CD4-positive, alpha-beta memory T cell (primary cell): Measurements from ENCODE around the gene USP12. TPM values are rescaled to one million over a fixed set of nuclear protein-coding genes. Genes with fewer than 3 reads are reported as not detected.

Source experiments
- CTCF ChIA-PET: fragments of 350-600 bp; sonication (Branson Sonifier 250); formaldehyde crosslinking; loops from one replicate; lab custom pipeline; 2021; ENCODE audit warnings: inconsistent platforms; ENCODE audit not compliant: partially characterized antibody; lab: Charles Lee
- POLR2A ChIA-PET: fragments of 350-600 bp; sonication (Branson Sonifier 250); formaldehyde crosslinking; loops from one replicate; lab custom pipeline; 2021; ENCODE audit not compliant: partially characterized antibody; lab: Charles Lee
- DNase-seq, 5 donors: peaks; one replicate each; pipeline versions ENCODE4 v3.0.0 to v3.0.0-alpha.2; 2020 to 2022; ENCODE audit warnings: mixed read lengths in 1 of 5
- H3K27ac ChIP-seq: one replicate; pipeline ENCODE4 v1.7.0; 2013; ENCODE audit warnings: low read depth, low read length
- H3K27me3 ChIP-seq: 2 replicates; pipeline ENCODE4 v1.7.0; 2013; ENCODE audit warnings: mild to moderate bottlenecking, low read length, moderate library complexity; ENCODE audit not compliant: insufficient read depth
- H3K36me3 ChIP-seq: 2 replicates; pipeline ENCODE4 v1.7.0; 2013; ENCODE audit warnings: mild to moderate bottlenecking, low read length, moderate library complexity; ENCODE audit not compliant: insufficient read depth
- H3K4me1 ChIP-seq: 2 replicates; pipeline ENCODE4 v1.7.0; 2013; ENCODE audit warnings: mild to moderate bottlenecking, low read length, moderate library complexity; ENCODE audit not compliant: insufficient read depth
- H3K4me3 ChIP-seq, 2 donors: one replicate each; pipeline ENCODE4 v1.7.0; 2013; ENCODE audit warnings: low read length in 2 of 2, mild to moderate bottlenecking in 1 of 2
- H3K9me3 ChIP-seq, 2 donors: one replicate each; pipeline ENCODE4 v1.7.0; 2013; ENCODE audit warnings: low read length in 2 of 2, control low read depth in 1 of 2; ENCODE audit not compliant: control insufficient read depth in 1 of 2
- H3K27ac Mint-ChIP-seq, 7 donors: one replicate each; pipeline ENCODE4 v1.8.0; 2020 to 2021; ENCODE audit warnings: mixed read lengths in 7 of 7, mild to moderate bottlenecking in 6 of 7, inconsistent platforms in 3 of 7, moderate library complexity in 3 of 7
- H3K27me3 Mint-ChIP-seq, 2 donors: one replicate each; pipeline ENCODE4 v1.8.0; 2020 to 2021; ENCODE audit warnings: mixed read lengths in 2 of 2
- H3K36me3 Mint-ChIP-seq, 2 donors: one replicate each; pipeline ENCODE4 v1.8.0; 2020 to 2021; ENCODE audit warnings: mixed read lengths in 2 of 2, inconsistent platforms in 1 of 2, mild to moderate bottlenecking in 1 of 2
- H3K4me1 Mint-ChIP-seq, 4 donors: one replicate each; pipeline ENCODE4 v1.8.0; 2020 to 2021; ENCODE audit warnings: mixed read lengths in 4 of 4, mild to moderate bottlenecking in 1 of 4
- H3K4me3 Mint-ChIP-seq, 8 donors: one replicate each; pipeline ENCODE4 v1.8.0; 2020 to 2021; ENCODE audit warnings: mixed read lengths in 8 of 8, mild to moderate bottlenecking in 7 of 8, moderate library complexity in 6 of 8, inconsistent platforms in 3 of 8
- H3K9me3 Mint-ChIP-seq, 8 donors: one replicate each; pipeline ENCODE4 v1.8.0; 2020 to 2021; ENCODE audit warnings: mixed read lengths in 8 of 8, mild to moderate bottlenecking in 5 of 8, inconsistent platforms in 3 of 8, moderate library complexity in 1 of 8
- intact Hi-C: fragments of 100-400 bp; cut with micrococcal nuclease; formaldehyde crosslinking; loops from one replicate; pipeline ENCODE4 v1.15.1; 2023
- polyA plus RNA-seq, 2 donors: library from polyadenylated mRNA; unstranded; fragments of 300-500 nt; fragmentation: Illumina TruSeq; gene quantifications; one replicate each; pipeline ENCODE4 v1.2.3, GENCODE V29; 2021
- total RNA-seq, 2 experiments: library from RNA; stranded (reverse); gene quantifications; one replicate each; pipeline ENCODE4 v1.2.3, GENCODE V29; 2021

USP12 gene
- total and polyA plus RNA-seq, 4 experiments from 2014 or later, result 16.1 to 26.0 (median 20.2) TPM

- Mint-ChIP-seq H3K4me3 (peak overlapping the region in 1 of 8 donors; percentile 41), H3K4me1 (peaks cover 46 to 78% (median 64%) of the 10 kb centered on the region in 4 donors), H3K36me3 (peaks cover 8 to 15% of the 10 kb centered on the region in 2 donors), H3K9me3 (peaks cover 0 to 16% (median 5%) of the 10 kb centered on the region in 8 donors), H3K27ac (no peak overlapping the region), H3K27me3 (no peaks in the 10 kb centered on the region)
- H3K27me3 ChIP-seq, result no peaks in the 10 kb centered on the region
- intact Hi-C loops, result no loop called here
- no peak overlapping the region for H3K27ac ChIP-seq
- no peaks in the 10 kb centered on the region for H3K9me3 ChIP-seq
- ChIA-PET POLR2A (interaction anchor here (0.6 to 1.0 kb wide), 2 partner anchors 8 to 89 kb away, joined by 3 to 4 read pairs; no protein-coding TSS in a partner anchor), CTCF (interaction anchor here (1.3 to 1.8 kb wide), 2 partner anchors 148 to 149 kb away, joined by 3 to 5 read pairs; no protein-coding TSS in a partner anchor)
- peaks cover 56% of the 10 kb centered on the region for H3K4me1 ChIP-seq
- DNase-seq, result no peak
- no peaks in the 10 kb centered on the region for H3K36me3 ChIP-seq
- no peak overlapping the region for H3K4me3 ChIP-seq
Measured at GRCh38 chr13:27133889-27134288, 37.7 kb downstream of the USP12 start.

DNA sequence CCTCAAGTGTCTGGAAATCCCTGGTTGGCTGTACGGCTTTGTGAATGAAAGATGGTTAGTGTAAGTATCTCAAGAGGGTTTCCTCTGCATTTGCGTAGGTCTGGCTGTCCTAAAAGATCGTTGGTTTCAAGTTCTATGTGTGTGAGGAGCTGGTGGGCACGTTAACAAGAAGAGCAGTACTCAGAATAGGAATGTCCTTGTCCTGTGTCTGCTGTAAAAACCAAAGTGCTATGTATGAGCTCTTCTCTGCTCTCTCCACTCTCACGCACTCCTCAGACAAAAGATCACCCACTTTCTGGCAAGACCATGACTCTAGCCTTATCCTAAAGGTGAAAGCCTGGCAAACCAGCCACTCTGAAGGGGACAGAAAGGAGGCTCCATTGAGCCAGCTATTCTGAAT lies 39.1 kb downstream of the USP12 start:
- Mint-ChIP-seq H3K9me3 (peaks cover 0 to 16% (median 5%) of the 10 kb centered on the region in 8 donors), H3K27me3 (no peaks in the 10 kb centered on the region), H3K4me1 (peaks cover 52 to 78% (median 66%) of the 10 kb centered on the region in 4 donors), H3K36me3 (peaks cover 8 to 15% of the 10 kb centered on the region in 2 donors), H3K27ac (peak overlapping the region; percentile 2 to 89 (median 82)), H3K4me3 (peak overlapping the region in 7 of 8 donors; percentile 1 to 78 (median 54))
- CTCF ChIA-PET, result interaction anchor here (0.7 to 1.8 kb wide), 5 partner anchors 17 to 230 kb away, joined by 3 to 5 read pairs (median 3); partner anchors contain the start of gene RASL11A
- Histone ChIP-seq H3K27me3 (no peaks in the 10 kb centered on the region), H3K4me3 (no peak overlapping the region), H3K4me1 (peaks cover 55% of the 10 kb centered on the region), H3K9me3 (no peaks in the 10 kb centered on the region), H3K27ac (no peak overlapping the region), H3K36me3 (no peaks in the 10 kb centered on the region)
- POLR2A ChIA-PET, result no interaction called here
- no peak for DNase-seq
- intact Hi-C loops, result no loop called here

GRCh38 chr13:27131906-27132305 lies 39.7 kb downstream of the USP12 start:
- Histone ChIP-seq H3K27me3 (no peaks in the 10 kb centered on the region), H3K9me3 (no peaks in the 10 kb centered on the region), H3K27ac (peak overlapping the region; percentile 33), H3K4me3 (no peak overlapping the region), H3K36me3 (no peaks in the 10 kb centered on the region), H3K4me1 (peaks cover 62% of the 10 kb centered on the region)
- Mint-ChIP-seq H3K27me3 (no peaks in the 10 kb centered on the region), H3K27ac (peak overlapping the region; percentile 18 to 89 (median 85)), H3K4me1 (peaks cover 56 to 82% (median 69%) of the 10 kb centered on the region in 4 donors), H3K9me3 (peaks cover 0 to 16% (median 5%) of the 10 kb centered on the region in 8 donors), H3K4me3 (peak overlapping the region in 7 of 8 donors; percentile 12 to 78 (median 55)), H3K36me3 (peaks cover 8 to 15% of the 10 kb centered on the region in 2 donors)
- DNase-seq, result no peak
- intact Hi-C loops, result loop anchor here (1.0 kb wide), 1 partner anchor 40 kb away; no protein-coding TSS in a partner anchor
- POLR2A ChIA-PET, result no interaction called here
- CTCF ChIA-PET, result interaction anchor here (1.0 to 1.3 kb wide), 3 partner anchors 13 to 231 kb away, joined by 3 read pairs; no protein-coding TSS in a partner anchor

GRCh38 chr13:27130979-27131623 lies 40.5 kb downstream of the USP12 start:
- H3K27me3 Mint-ChIP-seq, result no peaks in the 10 kb centered on the region
- intact Hi-C loops, result loop anchor here (1.0 kb wide), 1 partner anchor 41 kb away; no protein-coding TSS in a partner anchor
- Histone ChIP-seq H3K27me3 (no peaks in the 10 kb centered on the region), H3K4me3 (no peak overlapping the region), H3K36me3 (no peaks in the 10 kb centered on the region), H3K9me3 (no peaks in the 10 kb centered on the region), H3K4me1 (peaks cover 68% of the 10 kb centered on the region), H3K27ac (peak overlapping the region; percentile 33)
- H3K9me3 Mint-ChIP-seq, result peaks cover 0 to 16% (median 5%) of the 10 kb centered on the region in 8 donors
- CTCF ChIA-PET, result interaction anchor here (1.0 to 1.3 kb wide), 2 partner anchors 12 to 19 kb away, joined by 3 read pairs; no protein-coding TSS in a partner anchor
- H3K27ac Mint-ChIP-seq, result peak overlapping the region; percentile 62 to 89 (median 85)
- DNase-seq, result peak; percentile 49 to 89 (median 63)
- H3K4me1 Mint-ChIP-seq, result peaks cover 61 to 89% (median 75%) of the 10 kb centered on the region in 4 donors
- peaks cover 8 to 15% of the 10 kb centered on the region in 2 donors for H3K36me3 Mint-ChIP-seq
- H3K4me3 Mint-ChIP-seq, result peak overlapping the region; percentile 48 to 78 (median 57)
- POLR2A ChIA-PET, result interaction anchor here (1.0 to 1.2 kb wide), 2 partner anchors 12 to 42 kb away, joined by 3 to 5 read pairs; no protein-coding TSS in a partner anchor

DNA sequence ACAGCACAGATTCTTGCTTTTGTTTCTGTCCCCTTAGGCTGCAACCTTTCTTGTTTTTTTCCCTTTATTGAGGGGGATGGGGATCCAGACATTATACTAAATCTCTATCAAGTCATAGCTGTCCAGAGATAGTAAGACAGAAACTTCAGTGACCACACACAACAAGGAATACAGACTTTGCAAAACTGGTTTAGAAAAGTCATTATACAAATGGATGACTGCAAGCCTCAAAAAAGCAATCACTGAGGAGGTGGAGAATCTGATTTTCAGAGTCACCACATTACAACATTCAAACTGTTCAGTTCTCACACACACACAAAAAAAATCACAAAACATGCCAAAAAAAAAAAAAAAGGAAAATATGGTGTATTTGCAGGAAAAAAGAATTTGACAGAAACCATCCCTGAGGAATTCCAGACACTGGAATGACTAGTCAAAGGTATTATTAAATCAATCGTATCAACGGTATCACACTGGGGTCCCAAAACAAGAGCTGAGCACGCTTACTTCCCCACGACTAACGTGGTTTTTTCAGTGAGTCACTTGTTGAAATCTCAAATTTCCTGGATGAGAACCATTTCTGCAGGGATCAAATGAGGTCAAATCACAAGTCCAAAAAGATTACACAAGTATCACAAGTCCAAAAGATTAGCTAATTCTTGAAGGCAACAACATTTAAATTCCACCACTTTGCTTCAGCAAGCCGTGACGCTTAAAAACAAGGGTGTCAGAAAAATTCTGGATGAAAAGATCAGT lies 41.2 kb downstream of the USP12 start:
- peak overlapping the region in 6 of 8 donors; percentile 18 to 78 (median 60) for H3K4me3 Mint-ChIP-seq
- no peak for DNase-seq
- intact Hi-C loops, result no loop called here
- no peaks in the 10 kb centered on the region for H3K27me3 Mint-ChIP-seq
- no peaks in the 10 kb centered on the region for H3K27me3 ChIP-seq
- H3K36me3 ChIP-seq, result no peaks in the 10 kb centered on the region
- H3K4me3 ChIP-seq, result no peak overlapping the region
- peak overlapping the region in 4 of 7 donors; percentile 5 to 89 (median 70) for H3K27ac Mint-ChIP-seq
- no peak overlapping the region for H3K27ac ChIP-seq
- ChIA-PET POLR2A (interaction anchor here (1.0 to 1.2 kb wide), 2 partner anchors 12 to 42 kb away, joined by 3 to 5 read pairs; no protein-coding TSS in a partner anchor), CTCF (interaction anchor here (1.3 kb wide), 1 partner anchor 12 kb away, joined by 3 read pairs; no protein-coding TSS in a partner anchor)
- peaks cover 68% of the 10 kb centered on the region for H3K4me1 ChIP-seq
- H3K4me1 Mint-ChIP-seq, result peaks cover 60 to 89% (median 76%) of the 10 kb centered on the region in 4 donors
- H3K36me3 Mint-ChIP-seq, result peaks cover 8 to 17% of the 10 kb centered on the region in 2 donors
- H3K9me3 Mint-ChIP-seq, result peaks cover 0 to 16% (median 5%) of the 10 kb centered on the region in 8 donors
- no peaks in the 10 kb centered on the region for H3K9me3 ChIP-seq

GRCh38 chr13:27128825-27129627 lies 42.6 kb downstream of the USP12 start:
- Mint-ChIP-seq H3K36me3 (peaks cover 16% of the 10 kb centered on the region in 2 donors), H3K4me3 (peak overlapping the region in 2 of 8 donors; percentile 8 to 44), H3K27ac (peak overlapping the region in 1 of 7 donors; percentile 10), H3K9me3 (peaks cover 0 to 18% (median 5%) of the 10 kb centered on the region in 8 donors), H3K27me3 (no peaks in the 10 kb centered on the region), H3K4me1 (peaks cover 57 to 87% (median 76%) of the 10 kb centered on the region in 4 donors)
- intact Hi-C loops, result no loop called here
- Histone ChIP-seq H3K36me3 (no peaks in the 10 kb centered on the region), H3K4me1 (peaks cover 58% of the 10 kb centered on the region), H3K27me3 (no peaks in the 10 kb centered on the region), H3K4me3 (no peak overlapping the region), H3K27ac (no peak overlapping the region), H3K9me3 (peaks cover 0 to 4% of the 10 kb centered on the region in 2 donors)
- ChIA-PET POLR2A (no interaction called here), CTCF (no interaction called here)
- no peak for DNase-seq
